Left renal pelvis (tissue), 4 donors: ENCODE results near the gene ADAMTS6. TPM values are rescaled to one million over a fixed set of nuclear protein-coding genes. Genes with fewer than 3 reads are reported as not detected.

ENCODE experiments used
- DNase-seq, 4 donors: peaks; one replicate each; pipeline ENCODE4 v3.0.0-alpha.2; 2013; ENCODE audit warnings: low read depth in 4 of 4, low spot score in 3 of 4
- polyA plus RNA-seq, 4 donors: library from polyadenylated mRNA; unstranded; fragments of 120-200 nt; gene quantifications; one replicate each; pipeline ENCODE4 v1.2.1, GENCODE V29; 2013; ENCODE audit not compliant: insufficient read length in 4 of 4

ADAMTS6 gene
- polyA plus RNA-seq, 4 donors, result 2.6 to 8.1 (median 3.0) TPM

DNA sequence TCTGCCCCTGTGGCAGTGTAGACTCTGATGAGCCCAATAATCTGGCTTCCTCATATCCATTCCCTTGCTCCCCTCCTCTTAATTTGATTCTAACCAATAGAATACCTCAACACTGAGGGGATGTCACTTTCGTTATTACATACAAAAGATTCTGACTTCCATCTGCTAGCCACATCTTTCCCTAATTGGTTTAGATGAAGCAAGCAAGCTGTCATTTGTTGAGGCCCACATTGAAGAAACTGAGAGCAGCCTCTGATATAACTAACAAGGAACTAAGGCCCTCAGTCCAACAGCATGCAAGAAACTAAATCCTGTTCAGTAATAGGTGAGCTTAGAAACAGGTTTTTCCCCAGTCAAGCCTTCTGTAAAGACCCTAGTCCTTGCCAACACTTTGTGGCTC is 5.8 kb downstream of the ADAMTS6 start:
- DNase-seq, result no peak

GRCh38 chr5:65475336-65475735 is 6.4 kb downstream of the ADAMTS6 start:
- DNase-seq, result no peak

- DNase-seq, result no peak
These were observed 7.5 kb downstream of the ADAMTS6 start for GRCh38 chr5:65474130-65474711.

DNA sequence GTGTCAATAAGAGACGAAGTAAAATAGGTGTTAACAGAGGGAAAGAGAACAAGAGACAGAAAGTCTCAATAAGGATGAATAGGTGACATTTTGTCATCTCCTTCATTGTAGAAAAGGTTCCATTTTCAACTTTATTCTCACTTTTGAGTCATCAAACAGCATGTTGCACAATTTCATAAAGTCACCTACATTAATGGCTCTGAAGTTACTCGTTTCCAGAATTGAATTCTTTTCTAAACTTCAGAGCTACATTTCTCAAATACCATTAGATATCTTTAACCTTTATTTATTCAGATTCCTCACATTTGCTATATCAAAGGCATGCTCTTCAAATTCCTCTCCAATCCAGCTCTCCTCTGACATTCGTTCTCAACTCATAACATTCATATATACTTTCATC is 13.1 kb downstream of the ADAMTS6 start:
- no peak for DNase-seq

DNA sequence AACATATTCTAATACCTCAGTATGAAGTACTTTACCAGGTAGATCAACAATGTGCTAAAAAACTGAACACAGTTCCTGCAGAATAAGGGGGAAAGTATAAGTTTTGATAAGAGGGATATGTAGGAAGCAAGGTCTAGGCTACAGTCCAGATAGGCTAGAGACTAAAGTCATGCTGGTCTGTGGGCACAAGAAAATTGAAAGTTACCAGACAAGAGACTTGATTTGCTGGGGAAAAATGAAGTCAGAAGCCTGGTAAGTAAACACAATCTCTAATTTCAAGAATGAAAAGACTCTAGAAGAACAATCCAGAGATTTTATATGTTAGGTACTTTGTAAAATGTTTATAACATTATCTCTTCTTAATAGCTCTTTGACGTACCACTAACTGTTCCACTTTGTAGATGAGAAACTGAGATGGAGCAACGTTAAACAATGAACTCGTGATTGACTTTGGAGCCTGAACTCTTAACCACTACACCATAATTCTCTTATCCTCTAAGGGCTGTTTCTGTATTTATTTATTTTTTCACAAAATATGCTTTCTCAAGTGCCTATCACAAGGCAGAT is 19.5 kb downstream of the ADAMTS6 start:
- DNase-seq, result no peak

- DNase-seq, result no peak
These were observed 20.2 kb downstream of the ADAMTS6 start for GRCh38 chr5:65461490-65461889.

- no peak for DNase-seq
These were observed 21.7 kb downstream of the ADAMTS6 start for GRCh38 chr5:65459995-65460394.

DNA sequence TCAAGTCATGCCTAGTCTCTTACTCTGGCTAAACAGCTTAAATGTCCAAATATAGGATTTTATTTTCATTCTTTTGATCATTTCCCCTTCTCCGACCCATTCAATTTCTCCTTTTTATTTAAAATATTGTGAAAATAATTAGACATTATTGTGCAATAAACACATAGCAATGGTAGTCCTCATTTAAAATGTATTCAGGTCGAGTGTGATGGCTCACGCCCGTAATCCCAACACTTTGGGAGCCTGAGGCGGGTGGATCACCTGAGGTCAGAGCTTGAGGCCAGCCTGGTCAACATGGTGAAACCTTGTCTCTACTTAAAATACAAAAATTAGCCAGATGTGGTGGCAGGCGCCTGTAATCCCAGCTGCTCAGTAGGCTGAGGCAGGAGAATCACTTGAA is 26.7 kb downstream of the ADAMTS6 start:
- DNase-seq, result no peak

DNA sequence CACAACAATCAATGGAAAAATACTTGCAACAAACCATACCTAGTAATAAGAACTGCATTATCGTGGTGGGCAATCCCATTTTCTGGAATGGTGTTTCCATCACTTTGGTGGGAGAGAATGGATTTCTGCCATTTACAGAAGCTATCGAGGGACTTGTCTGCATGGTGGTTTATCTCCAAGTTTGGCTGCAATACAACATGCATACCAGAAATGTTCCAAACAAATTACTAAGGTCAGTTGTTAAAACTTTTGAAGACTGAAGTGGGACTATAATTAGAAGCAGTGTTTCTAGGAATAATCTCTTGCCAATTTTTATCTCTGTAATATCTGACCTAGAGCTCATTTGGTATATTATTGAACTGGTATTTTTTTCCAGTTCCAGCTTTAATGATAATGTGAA is 30.3 kb downstream of the ADAMTS6 start:
- no peak for DNase-seq

GRCh38 chr5:65446682-65447081 is 35.0 kb downstream of the ADAMTS6 start:
- no peak for DNase-seq

DNA sequence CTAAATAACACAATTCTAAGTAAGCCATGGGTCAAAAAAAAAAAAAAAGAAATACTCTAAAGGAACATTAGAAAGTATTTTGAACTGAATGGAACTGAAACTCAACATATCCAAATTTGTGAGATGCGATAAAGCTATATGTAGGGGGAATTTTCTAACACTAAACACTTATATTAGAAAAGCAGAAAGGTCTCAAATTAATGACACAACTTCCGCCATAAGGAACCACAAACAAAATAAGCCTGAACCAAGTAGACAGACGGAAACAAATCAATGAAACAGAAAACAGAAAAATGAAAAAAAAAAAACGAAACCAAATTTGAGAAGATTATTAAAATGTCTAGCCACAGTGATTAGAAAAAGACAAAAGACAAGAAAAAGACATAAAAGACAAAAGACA is 39.9 kb downstream of the ADAMTS6 start:
- DNase-seq, result no peak

DNA sequence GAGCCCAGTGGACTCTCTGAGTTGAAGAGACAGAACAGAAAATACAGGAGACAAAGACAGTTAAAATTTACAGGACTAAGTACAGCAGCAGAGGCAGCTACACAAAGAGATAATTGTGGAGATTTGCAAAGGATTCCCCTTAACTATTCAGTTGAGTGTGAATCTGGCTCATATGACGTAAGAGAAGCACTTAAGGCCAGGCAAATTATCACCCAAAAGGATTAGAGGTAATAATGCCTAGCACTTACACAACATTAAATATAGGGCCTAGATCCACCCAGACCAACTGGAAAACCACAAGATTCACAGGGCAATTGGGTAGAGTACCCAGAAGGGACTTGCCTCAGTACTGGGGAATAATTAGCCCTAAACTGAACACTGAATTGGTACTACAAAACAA is 41.3 kb downstream of the ADAMTS6 start:
- DNase-seq, result no peak

- no peak for DNase-seq
These were observed 47.6 kb downstream of the ADAMTS6 start for GRCh38 chr5:65434122-65434521.

DNA sequence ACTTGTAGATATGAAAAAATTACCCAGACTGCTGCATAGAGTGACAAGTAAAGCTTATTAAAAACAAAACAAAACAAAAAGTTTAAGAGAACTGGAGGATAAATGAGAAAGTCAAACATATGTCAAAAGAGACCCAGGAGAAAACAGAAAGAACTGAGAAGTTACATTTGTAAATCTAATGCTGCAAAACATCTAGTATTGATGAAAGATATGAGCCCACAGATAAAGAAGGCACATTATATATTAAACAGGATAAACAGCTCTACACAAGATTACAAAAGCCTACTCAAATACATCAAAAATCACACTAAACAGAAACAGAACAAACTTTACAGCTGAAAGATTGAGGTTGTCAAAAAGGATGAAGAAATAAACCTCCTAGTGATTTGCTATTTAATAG is 55.1 kb downstream of the ADAMTS6 start:
- no peak for DNase-seq

DNA sequence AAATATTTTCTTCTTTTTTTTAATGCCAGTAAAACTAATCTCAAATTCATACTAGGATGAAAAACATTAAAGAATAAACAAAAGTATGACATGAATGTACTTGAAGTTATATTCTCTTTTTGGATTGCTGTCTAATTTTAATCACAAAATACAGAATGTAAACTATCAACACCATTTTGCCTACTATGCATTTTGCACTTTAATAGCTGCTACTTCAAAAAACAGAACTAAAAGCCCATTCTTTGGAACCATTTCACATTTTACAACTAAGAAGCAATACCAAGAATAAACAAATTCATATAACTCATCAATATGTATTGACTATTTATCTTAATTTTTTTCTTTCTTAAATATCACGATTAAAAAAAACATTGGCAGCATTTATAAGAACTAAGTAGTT is 58.1 kb downstream of the ADAMTS6 start:
- DNase-seq, result no peak

GRCh38 chr5:65418661-65419060 is 63.1 kb downstream of the ADAMTS6 start:
- no peak for DNase-seq

DNA sequence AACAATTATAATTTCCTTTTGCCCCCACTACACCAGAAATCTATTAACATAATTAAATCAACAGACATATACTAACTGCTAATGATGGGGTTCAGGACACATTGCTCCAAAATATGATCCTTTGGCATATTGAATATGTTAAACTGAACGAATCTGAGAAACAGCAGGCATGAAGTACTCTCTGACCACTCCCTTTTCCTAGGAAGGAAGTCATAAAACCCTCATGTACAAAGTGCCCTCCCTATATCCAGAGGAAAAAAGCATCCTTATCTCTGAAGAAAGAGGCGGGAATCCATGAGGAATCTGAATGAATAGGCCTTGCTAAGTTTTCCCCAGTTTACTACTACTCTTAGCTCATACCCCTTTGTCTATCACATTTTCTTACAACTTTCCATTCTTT is 67.9 kb downstream of the ADAMTS6 start:
- DNase-seq, result no peak

DNA sequence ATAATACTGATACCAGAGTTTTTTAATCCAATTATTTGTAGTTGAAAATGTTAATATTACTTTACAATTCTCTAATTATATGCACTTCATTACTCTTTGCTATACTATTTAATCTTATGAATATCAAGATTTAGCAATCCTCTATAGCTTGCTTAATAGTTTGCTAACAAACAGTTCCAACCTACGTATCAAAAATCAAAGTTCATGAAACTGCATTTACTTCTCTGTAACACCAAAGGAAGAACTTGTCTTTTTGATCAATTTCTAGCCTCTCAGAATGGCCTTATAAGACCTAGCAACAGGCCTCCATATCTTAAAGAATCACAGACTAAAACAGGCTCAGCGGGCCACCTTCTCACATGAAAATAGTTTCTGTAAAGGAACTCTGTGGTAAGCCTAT is 68.9 kb downstream of the ADAMTS6 start:
- DNase-seq, result no peak

DNA sequence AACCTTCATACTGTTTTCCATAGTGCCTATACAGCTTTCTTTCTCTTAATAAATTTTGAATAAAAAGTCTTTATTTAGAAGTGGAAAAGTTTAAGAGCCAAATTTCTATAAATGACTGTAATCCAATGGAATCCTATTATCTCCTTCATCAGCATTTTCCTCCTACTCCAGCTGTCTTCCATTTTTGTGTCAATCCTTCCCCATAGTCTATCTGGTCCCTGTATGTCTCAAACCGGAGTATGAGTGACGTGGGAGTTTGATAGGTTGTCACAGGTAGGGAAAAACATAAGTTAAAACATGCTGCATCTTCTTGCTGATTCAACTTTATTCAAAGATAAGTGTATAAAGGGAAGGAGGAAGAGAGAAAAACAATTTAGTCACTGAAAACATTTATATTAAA is 70.4 kb downstream of the ADAMTS6 start:
- no peak for DNase-seq

DNA sequence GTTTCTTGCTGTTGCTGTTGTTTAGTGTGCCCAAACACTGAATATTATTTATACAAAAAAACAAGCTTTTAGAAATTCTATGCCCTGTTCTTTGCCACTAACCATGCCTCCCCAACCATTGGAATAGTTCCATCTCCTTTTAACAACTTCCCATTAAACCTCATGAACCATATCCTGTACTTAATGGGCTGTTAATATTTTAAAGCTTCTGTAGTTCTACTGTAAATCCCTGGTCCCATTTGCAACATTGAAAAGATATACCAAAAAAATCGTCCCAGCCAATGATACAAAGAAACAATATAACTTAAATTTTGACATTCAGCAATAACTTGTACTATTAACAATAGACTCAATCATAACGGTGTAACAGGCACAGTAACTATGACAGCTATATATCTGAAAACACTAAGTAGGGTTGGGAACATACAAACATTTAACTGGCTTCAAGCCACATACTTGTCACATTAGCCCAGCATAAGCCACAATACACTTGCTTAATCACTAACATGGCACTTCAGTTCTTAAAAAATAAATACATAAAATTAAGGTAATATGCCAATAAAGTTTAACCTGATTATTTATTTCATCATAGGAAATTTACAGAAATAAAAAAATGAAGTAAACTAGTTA is 86.1 kb downstream of the ADAMTS6 start:
- DNase-seq, result peak in 3 of 4 donors; percentile 18 to 24 (median 22)

DNA sequence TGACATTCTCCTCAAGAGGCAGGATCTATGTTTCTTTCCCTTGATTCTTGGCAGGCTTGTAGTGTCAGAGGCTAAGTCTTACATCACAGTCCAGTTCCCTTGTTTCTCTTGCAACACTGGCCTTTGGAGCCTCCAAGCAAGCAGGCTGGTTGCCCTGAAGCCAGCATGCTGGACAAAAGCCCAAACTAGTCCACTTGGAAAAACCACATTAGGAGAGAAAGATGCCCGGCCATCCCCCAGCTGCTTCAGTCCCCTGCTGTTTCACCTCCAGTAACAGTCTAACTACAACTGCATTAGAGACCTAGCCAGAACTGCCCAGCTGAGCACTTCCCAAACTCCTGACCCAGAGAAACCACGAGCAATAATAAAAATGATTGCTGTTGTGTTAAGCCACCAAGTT is 87.6 kb downstream of the ADAMTS6 start:
- peak in 2 of 4 donors; percentile 5 to 12 for DNase-seq

GRCh38 chr5:65391591-65391990 is 90.1 kb downstream of the ADAMTS6 start:
- no peak for DNase-seq

DNA sequence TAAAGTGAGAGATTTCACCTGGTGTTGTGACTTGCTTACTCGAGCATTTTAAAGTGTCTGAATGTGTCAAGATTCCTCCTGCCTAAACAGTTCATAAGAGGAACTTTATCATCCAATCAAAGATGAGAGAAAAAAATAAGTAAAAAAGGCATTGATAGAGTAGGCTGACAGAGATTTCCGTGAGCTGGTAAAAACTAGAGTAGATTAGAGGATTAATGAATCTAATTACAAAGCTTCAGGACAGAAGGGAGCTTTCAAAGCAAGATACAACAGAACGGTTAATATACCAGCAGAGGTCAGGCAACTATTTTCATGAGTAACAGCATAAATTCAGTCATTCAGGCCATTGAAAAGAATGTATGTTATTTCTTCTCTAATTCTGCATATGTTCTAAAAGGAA is 91.5 kb downstream of the ADAMTS6 start:
- DNase-seq, result no peak
